ENCODE measurements around the gene CAPZA1. TPM values are rescaled to one million over a fixed set of nuclear protein-coding genes. Genes with fewer than 3 reads are reported as not detected.

Gene CAPZA1
- total and polyA plus RNA-seq, 2 experiments from 2014 or later, result 109 to 177 TPM

DNA sequence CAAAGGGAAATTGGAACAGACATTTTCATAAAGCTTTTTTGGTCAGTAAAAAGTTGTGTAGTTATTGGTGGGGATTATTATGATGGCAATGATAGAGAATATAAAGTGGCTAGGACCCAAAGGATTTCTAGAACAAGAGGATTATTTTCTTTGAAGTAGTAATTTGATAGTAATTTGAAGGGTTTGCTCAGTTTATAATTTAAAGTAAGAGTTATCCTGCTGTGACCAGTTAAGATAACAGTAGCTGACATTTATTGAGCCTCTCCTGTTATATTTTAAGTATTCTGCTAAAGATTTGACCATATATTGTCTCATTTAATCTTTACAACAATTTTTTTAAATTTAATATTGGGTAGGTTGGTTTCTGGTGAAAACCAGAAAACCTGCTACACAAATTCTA, 14.7 kb downstream of the CAPZA1 start:
- H3K9me3 ChIP-seq (ENCODE audit: low read depth), result no peaks in the 10 kb centered on the region
- H3K27ac ChIP-seq, result no peak overlapping the region
- peak overlapping the region; percentile 38 for H3K4me2 ChIP-seq
- no peak for DNase-seq (ENCODE audit: low spot score)
- H4K20me1 ChIP-seq (ENCODE audit: insufficient read depth, poor library complexity, severe bottlenecking), result peaks cover 94% of the 10 kb centered on the region
- no peak for TF ChIP-seq EZH2 (IDR thresholded peaks at IDR 0.05; ENCODE audit: borderline replicate concordance)
- no peaks in the 10 kb centered on the region for H3K27me3 ChIP-seq
- no peaks in the 10 kb centered on the region for H3K9me2 ChIP-seq (replicated peaks; ENCODE audit: insufficient read depth)
- no peak overlapping the region for H2AFZ ChIP-seq
- peaks cover 33% of the 10 kb centered on the region for H3K4me1 ChIP-seq (ENCODE audit: insufficient read depth)
- H3K36me3 ChIP-seq (replicated peaks; ENCODE audit: insufficient read depth, low read depth), result no peaks in the 10 kb centered on the region
- H3K4me3 ChIP-seq, result no peak overlapping the region
- peaks cover 100% of the 10 kb centered on the region for H3K79me2 ChIP-seq

DNA sequence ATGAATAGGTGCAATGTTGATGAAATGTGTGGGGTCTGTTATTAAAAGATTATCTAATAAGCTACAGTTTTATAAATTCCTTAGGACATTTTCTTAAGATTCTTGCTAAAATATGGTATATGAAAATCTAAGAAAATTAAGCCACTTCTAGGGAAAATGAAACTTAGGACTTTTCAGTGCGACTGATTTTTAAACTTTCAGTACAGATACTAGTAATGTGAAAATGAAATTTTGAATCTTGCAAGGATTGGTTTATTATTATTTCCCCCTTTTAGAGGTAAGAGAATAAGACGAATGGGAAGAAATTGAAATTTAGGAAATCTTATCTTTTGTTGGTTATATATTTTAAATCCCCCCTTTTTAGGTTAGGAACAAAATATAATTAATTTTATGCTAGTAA, 16.4 kb downstream of the CAPZA1 start:
- Histone ChIP-seq H3K79me2 (peaks cover 90% of the 10 kb centered on the region), H3K36me3 (replicated peaks; ENCODE audit: insufficient read depth, low read depth) (no peaks in the 10 kb centered on the region), H3K4me1 (ENCODE audit: insufficient read depth) (peaks cover 33% of the 10 kb centered on the region), H3K27ac (no peak overlapping the region), H3K9me2 (replicated peaks; ENCODE audit: insufficient read depth) (no peaks in the 10 kb centered on the region), H3K4me2 (no peak overlapping the region), H3K9me3 (ENCODE audit: low read depth) (no peaks in the 10 kb centered on the region), H3K27me3 (no peaks in the 10 kb centered on the region), H4K20me1 (ENCODE audit: insufficient read depth, poor library complexity, severe bottlenecking) (peaks cover 81% of the 10 kb centered on the region), H2AFZ (no peak overlapping the region), H3K4me3 (no peak overlapping the region)
- WGBS (ENCODE audit: low lambda C conversion rate, missing lambda C conversion rate), result 98% methylated on average over 2 of the region's 2 CpGs
- DNase-seq (ENCODE audit: low spot score), result no peak
- TF ChIP-seq EZH2phosphoT487 (IDR thresholded peaks at IDR 0.05; ENCODE audit: low read depth, severe bottlenecking, unreplicated experiment), result no peak
- TF ChIP-seq, protein P1, sequence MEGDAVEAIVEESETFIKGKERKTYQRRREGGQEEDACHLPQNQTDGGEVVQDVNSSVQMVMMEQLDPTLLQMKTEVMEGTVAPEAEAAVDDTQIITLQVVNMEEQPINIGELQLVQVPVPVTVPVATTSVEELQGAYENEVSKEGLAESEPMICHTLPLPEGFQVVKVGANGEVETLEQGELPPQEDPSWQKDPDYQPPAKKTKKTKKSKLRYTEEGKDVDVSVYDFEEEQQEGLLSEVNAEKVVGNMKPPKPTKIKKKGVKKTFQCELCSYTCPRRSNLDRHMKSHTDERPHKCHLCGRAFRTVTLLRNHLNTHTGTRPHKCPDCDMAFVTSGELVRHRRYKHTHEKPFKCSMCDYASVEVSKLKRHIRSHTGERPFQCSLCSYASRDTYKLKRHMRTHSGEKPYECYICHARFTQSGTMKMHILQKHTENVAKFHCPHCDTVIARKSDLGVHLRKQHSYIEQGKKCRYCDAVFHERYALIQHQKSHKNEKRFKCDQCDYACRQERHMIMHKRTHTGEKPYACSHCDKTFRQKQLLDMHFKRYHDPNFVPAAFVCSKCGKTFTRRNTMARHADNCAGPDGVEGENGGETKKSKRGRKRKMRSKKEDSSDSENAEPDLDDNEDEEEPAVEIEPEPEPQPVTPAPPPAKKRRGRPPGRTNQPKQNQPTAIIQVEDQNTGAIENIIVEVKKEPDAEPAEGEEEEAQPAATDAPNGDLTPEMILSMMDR (IDR thresholded peaks at IDR 0.05; ENCODE audit: poor library complexity), result no peak
- TF ChIP-seq EZH2 (IDR thresholded peaks at IDR 0.05; ENCODE audit: borderline replicate concordance), result no peak

DNA sequence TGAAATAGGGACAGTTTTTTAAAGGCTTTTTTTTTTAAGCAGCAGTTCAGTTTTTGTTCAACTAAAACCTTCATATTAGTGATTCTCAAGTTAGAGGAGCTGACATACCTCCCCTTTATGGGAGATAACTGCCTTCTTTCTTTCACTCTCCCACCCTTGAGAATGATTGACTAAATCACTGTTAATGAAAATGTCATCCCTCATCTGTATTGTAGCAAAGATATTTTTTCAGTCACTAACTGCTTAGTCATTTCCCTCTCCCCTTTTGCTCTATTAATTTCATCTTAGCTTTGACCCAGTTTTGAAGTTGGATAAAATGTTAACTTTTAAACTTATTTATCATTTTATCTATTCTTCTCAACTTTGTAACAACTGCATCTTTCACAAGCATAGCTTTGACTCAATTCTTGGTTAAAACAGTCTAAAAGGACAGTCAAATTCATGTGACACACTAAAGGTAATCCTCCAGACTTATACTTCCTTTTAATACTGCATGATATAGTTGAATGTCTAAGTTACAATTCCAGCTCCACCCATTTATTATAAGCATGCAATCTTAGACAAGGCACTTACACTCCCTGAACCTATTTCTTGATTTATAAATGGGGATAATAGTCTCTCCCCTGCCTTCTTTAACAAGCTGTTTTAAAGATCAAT, 17.1 kb downstream of the CAPZA1 start:
- H2AFZ ChIP-seq, result no peak overlapping the region
- H3K4me3 ChIP-seq, result no peak overlapping the region
- H3K27ac ChIP-seq, result peak overlapping the region; percentile 2
- peak overlapping the region; percentile 6 for H3K4me2 ChIP-seq
- no peaks in the 10 kb centered on the region for H3K9me2 ChIP-seq (replicated peaks; ENCODE audit: insufficient read depth)
- H3K27me3 ChIP-seq, result no peaks in the 10 kb centered on the region
- TF ChIP-seq EZH2 (IDR thresholded peaks at IDR 0.05; ENCODE audit: borderline replicate concordance) (no peak), EZH2phosphoT487 (IDR thresholded peaks at IDR 0.05; ENCODE audit: low read depth, severe bottlenecking, unreplicated experiment) (no peak)
- TF ChIP-seq, protein P1 (IDR thresholded peaks at IDR 0.05; ENCODE audit: poor library complexity), result no peak
- no peaks in the 10 kb centered on the region for H3K36me3 ChIP-seq (replicated peaks; ENCODE audit: insufficient read depth, low read depth)
- H3K79me2 ChIP-seq, result peaks cover 90% of the 10 kb centered on the region
- no peaks in the 10 kb centered on the region for H3K9me3 ChIP-seq (ENCODE audit: low read depth)
- DNase-seq (ENCODE audit: low spot score), result no peak
- H4K20me1 ChIP-seq (ENCODE audit: insufficient read depth, poor library complexity, severe bottlenecking), result peaks cover 80% of the 10 kb centered on the region
- H3K4me1 ChIP-seq (ENCODE audit: insufficient read depth), result peaks cover 33% of the 10 kb centered on the region

DNA sequence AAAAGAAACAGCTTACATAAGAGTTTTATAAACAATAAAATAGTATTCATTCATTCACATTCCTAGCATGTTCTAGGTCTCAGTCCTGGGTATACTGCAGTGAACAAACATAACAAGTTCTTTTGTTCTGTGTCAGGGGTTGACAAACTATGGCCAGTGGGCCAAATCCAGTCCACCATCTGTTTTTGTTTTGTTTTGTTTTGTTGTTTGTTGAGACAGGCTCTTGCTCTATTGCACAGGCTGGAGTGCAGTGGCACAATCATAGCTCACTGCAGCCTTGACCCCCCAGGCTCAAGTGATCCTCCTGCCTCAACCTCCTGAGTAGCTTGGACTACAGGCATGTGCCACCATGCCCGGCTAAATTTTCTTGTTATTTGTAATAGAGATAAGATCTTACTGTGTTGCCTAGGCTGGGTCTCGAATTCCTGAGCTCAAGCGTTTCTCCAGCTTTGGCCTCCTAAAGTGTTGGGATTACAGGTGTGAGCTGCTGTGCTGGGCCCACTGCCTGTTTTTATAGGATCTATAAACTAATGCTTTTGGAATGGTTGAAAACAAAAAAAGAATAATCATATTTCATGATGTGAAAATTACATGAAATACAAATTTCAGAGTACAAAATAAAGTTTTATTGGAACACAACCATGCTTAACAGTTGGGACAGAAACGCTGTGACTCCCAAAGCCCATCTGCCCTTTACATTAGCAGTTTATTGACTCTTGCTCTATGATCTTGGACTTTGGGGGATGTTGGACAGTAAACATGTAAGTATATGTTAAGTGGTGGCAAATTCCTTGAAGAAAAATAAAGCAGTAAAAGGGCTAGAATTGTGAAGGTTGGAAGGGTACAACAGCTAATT, 17.9 kb downstream of the CAPZA1 start:
- peak overlapping the region; percentile 51 for H3K27ac ChIP-seq
- peaks cover 80% of the 10 kb centered on the region for H4K20me1 ChIP-seq (ENCODE audit: insufficient read depth, poor library complexity, severe bottlenecking)

More for the DNA sequence above, 17.9 kb downstream of the CAPZA1 start:
- H3K4me2 ChIP-seq, result peak overlapping the region; percentile 6
- no peaks in the 10 kb centered on the region for H3K27me3 ChIP-seq
- no peak overlapping the region for H3K4me3 ChIP-seq
- WGBS (ENCODE audit: low lambda C conversion rate, missing lambda C conversion rate), result 56% methylated on average over 4 of the region's 4 CpGs
- no peaks in the 10 kb centered on the region for H3K36me3 ChIP-seq (replicated peaks; ENCODE audit: insufficient read depth, low read depth)
- H3K4me1 ChIP-seq (ENCODE audit: insufficient read depth), result peaks cover 33% of the 10 kb centered on the region
- H3K9me3 ChIP-seq (ENCODE audit: low read depth), result no peaks in the 10 kb centered on the region
- no peak for DNase-seq (ENCODE audit: low spot score)
- no peak overlapping the region for H2AFZ ChIP-seq
- no peak for TF ChIP-seq EZH2phosphoT487 (IDR thresholded peaks at IDR 0.05; ENCODE audit: low read depth, severe bottlenecking, unreplicated experiment)
- no peak for TF ChIP-seq EZH2 (IDR thresholded peaks at IDR 0.05; ENCODE audit: borderline replicate concordance)
- TF ChIP-seq, protein P1 (IDR thresholded peaks at IDR 0.05; ENCODE audit: poor library complexity), result no peak
- H3K9me2 ChIP-seq (replicated peaks; ENCODE audit: insufficient read depth), result no peaks in the 10 kb centered on the region
- peaks cover 90% of the 10 kb centered on the region for H3K79me2 ChIP-seq

All from hepatocyte (in vitro differentiated cells).